Keratinocyte (primary cell): ENCODE data around the gene ZNG1A. TPM values are rescaled to one million over a fixed set of nuclear protein-coding genes. Genes with fewer than 3 reads are reported as not detected.
"Not testable (repeated sequence)": the region's sequence is repeated elsewhere in the genome, so short reads cannot be mapped to it uniquely, and the experiment has no call there.

ENCODE experiments used
- DNase-seq: peaks from one replicate; pipeline ENCODE4 v3.0.0-alpha.2; 2011; ENCODE audit warnings: low read depth, missing footprints, low spot score
- FAIRE-seq: peaks from 2 replicates; lab custom pipeline; 2011; peaks lifted over from hg19 to GRCh38; lab: Jason Lieb, UNC
- H2AFZ ChIP-seq: 2 replicates; pipeline ENCODE4 v1.6.0; 2012; ENCODE audit warnings: low read length, control low read depth, inconsistent platforms; ENCODE audit not compliant: control insufficient read depth
- H3K27ac ChIP-seq: 2 replicates; pipeline ENCODE4 v1.5.1; 2011; ENCODE audit warnings: low read length; ENCODE audit not compliant: control insufficient read depth, insufficient read depth
- H3K27me3 ChIP-seq: 3 replicates; pipeline ENCODE4 v1.6.0; 2011; ENCODE audit warnings: low read length; ENCODE audit not compliant: control insufficient read depth, insufficient read depth; ENCODE audit errors: extremely low read depth
- H3K36me3 ChIP-seq, 2 experiments: 2 replicates in 1 of 2; 3 replicates in 1 of 2; pipeline ENCODE4 v1.5.1; 2011; ENCODE audit warnings: low read length in 2 of 2, mild to moderate bottlenecking in 1 of 2; ENCODE audit not compliant: control insufficient read depth in 2 of 2, insufficient read depth in 2 of 2; ENCODE audit errors: extremely low read depth in 1 of 2
- H3K4me1 ChIP-seq: 3 replicates; pipeline ENCODE4 v1.5.1; 2011; ENCODE audit warnings: low read length; ENCODE audit not compliant: control insufficient read depth, insufficient read depth; ENCODE audit errors: extremely low read depth
- H3K4me2 ChIP-seq: 3 replicates; pipeline ENCODE4 v1.6.0; 2011; ENCODE audit warnings: low read depth, low read length; ENCODE audit not compliant: control insufficient read depth, insufficient read depth; ENCODE audit errors: extremely low read depth
- H3K4me3 ChIP-seq, 3 experiments: fragments of 200-600 bp in 1 of 3; sonication (generic) in 1 of 3; 2 replicates in 2 of 3; 3 replicates in 1 of 3; pipeline ENCODE4 v1.5.1; 2011 to 2016; ENCODE audit warnings: low read length in 3 of 3, mild to moderate bottlenecking in 3 of 3, control low read depth in 2 of 3, inconsistent platforms in 1 of 3, low read depth in 1 of 3, mixed read lengths in 1 of 3, mixed run types in 1 of 3, moderate library complexity in 1 of 3; ENCODE audit not compliant: control insufficient read depth in 2 of 3, insufficient read depth in 2 of 3; ENCODE audit errors: extremely low read depth in 1 of 3
- H3K79me2 ChIP-seq: 2 replicates; pipeline ENCODE4 v1.6.0; 2012; ENCODE audit warnings: low read length; ENCODE audit not compliant: control insufficient read depth, insufficient read depth
- H3K9ac ChIP-seq: 3 replicates; pipeline ENCODE4 v1.6.0; 2011; ENCODE audit warnings: low read length; ENCODE audit not compliant: control insufficient read depth, insufficient read depth; ENCODE audit errors: extremely low read depth
- H3K9me1 ChIP-seq: 3 replicates; pipeline ENCODE4 v1.6.0; 2011; ENCODE audit warnings: low read length; ENCODE audit not compliant: control insufficient read depth, insufficient read depth; ENCODE audit errors: extremely low read depth
- H3K9me3 ChIP-seq: 2 replicates; pipeline ENCODE4 v1.5.1; 2012; ENCODE audit warnings: low read depth, low read length; ENCODE audit not compliant: control insufficient read depth
- H4K20me1 ChIP-seq: 3 replicates; pipeline ENCODE4 v1.6.0; 2011; ENCODE audit warnings: low read length; ENCODE audit not compliant: control insufficient read depth, insufficient read depth; ENCODE audit errors: extremely low read depth
- dilution Hi-C: fragments of 300-500 bp; cut with MboI; formaldehyde crosslinking; loops from one replicate; pipeline ENCODE4 v1.7.0; 2020; ENCODE audit warnings: low sequenced_read_pairs; ENCODE audit not compliant: extremely low pct_ligation_motif_present
- polyA plus RNA-seq, 5 experiments: library from polyadenylated mRNA; depleted of rRNA in 3 of 5; stranded (reverse) in 3 of 5; stranded (forward) in 1 of 5; unstranded in 1 of 5; fragments of >200 nt; gene quantifications; 1 replicate in 1 of 5; 2 replicates in 3 of 5; 3 replicates in 1 of 5; pipeline versions ENCODE4 v1.2.1 to v1.2.3, GENCODE V29; 2011 to 2012; ENCODE audit warnings: missing spikeins in 2 of 5, low read depth in 1 of 5, low replicate concordance in 1 of 5

Gene ZNG1A
- polyA plus RNA-seq, 1 donor (not counting 4 experiments of a cell fraction or from before 2014, with no cell fraction given), result 50.0 TPM

DNA sequence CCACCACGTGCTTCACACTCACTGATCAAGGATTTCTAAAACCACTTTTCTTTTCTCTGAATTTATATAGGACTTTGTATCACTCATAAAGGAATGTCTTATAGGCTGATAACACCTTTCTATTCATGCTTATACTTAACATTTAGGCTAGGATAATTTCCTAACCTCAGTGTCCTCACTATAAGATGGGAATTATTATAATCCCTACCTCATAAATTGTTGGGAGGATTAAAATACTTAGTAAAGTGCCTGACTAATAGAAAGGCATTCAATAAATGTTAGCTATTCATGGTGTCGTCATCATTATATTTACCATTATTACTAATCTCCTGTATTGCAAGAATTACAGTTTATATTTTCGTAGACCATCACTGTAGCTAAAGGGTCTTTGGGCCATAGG is 102.5 kb downstream of the ZNG1A start:
- H3K27me3 ChIP-seq, H3K9me3 ChIP-seq, H4K20me1 ChIP-seq, H3K9ac ChIP-seq, H3K4me2 ChIP-seq, H3K27ac ChIP-seq, dilution Hi-C loops, H3K4me3 ChIP-seq, H3K79me2 ChIP-seq, H3K4me1 ChIP-seq, FAIRE-seq, DNase-seq, H3K36me3 ChIP-seq, H2AFZ ChIP-seq, H3K9me1 ChIP-seq: not testable (repeated sequence)

- H3K36me3 ChIP-seq, H3K9me1 ChIP-seq, dilution Hi-C loops, H3K27ac ChIP-seq, H3K79me2 ChIP-seq, H3K4me1 ChIP-seq, H2AFZ ChIP-seq, H3K9me3 ChIP-seq, DNase-seq, FAIRE-seq, H3K9ac ChIP-seq, H3K4me3 ChIP-seq, H3K27me3 ChIP-seq, H4K20me1 ChIP-seq: not testable (repeated sequence)
- H3K4me2 ChIP-seq, result peak overlapping the region; percentile 48
Observed at GRCh38 chr9:73900-74525, 104.8 kb downstream of the ZNG1A start.

DNA sequence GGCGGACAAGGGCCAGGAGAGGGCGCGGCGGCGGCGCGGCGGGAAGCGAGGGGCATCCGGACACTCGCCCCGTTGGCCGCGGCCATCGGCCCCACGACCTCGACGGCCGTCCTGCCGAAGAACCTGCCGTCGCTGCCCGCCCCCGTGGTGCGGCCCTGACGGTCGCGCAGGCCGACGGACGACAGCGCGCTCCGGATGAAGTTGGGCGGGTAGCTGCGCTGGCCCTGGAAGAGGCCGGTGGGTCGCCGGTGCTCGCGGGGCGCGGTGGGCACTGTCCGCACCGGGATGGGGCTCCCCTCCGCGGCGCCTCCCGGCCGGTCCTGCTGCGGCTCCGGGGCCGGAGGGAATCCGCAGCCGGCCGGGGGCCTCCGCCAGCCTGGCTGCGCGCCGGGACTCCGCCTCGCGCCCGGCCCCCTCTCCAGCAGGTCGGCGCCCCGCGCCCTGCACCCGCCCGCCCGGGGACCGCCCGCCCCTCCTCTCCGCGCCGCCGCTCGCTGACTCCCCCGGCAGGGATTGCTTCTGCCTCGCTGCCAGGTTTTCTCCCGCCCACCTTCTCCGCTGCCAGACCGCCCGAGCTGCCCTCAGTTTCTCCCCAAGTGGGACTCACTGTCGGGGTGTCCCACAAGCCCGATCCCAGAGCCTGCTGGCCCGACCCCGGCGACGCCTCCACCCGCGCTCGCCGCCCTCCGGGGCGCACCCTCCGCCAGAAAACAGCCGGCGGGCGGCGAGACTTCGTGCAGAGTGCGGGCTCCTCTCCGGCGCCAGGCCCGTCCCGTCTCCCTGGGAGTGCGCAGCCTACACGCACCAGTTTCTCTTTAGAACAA is 105.6 kb downstream of the ZNG1A start:
- peak overlapping the region in 1 of 3 experiments; percentile 20 for H3K4me3 ChIP-seq
- DNase-seq, H3K36me3 ChIP-seq, FAIRE-seq, dilution Hi-C loops, H4K20me1 ChIP-seq, H3K27ac ChIP-seq, H2AFZ ChIP-seq, H3K4me1 ChIP-seq, H3K9me3 ChIP-seq, H3K9me1 ChIP-seq, H3K79me2 ChIP-seq, H3K9ac ChIP-seq, H3K27me3 ChIP-seq: not testable (repeated sequence)
- peak overlapping the region; percentile 48 for H3K4me2 ChIP-seq

Other genes with a start within 250 kb of the ZNG1A start
- gene WASHC1, start 149.6 kb downstream of the ZNG1A start, polyA plus RNA-seq, result 5.3 to 12.3 TPM (median 7.7 TPM) in 3 replicates
- gene FOXD4, start 60.6 kb downstream of the ZNG1A start, polyA plus RNA-seq, result 0.17 to 0.22 TPM (median 0.18 TPM) in 3 replicates
- 1.5 to 1.8 TPM (median 1.7 TPM) in 3 replicates for gene DOCK8, start 35.8 kb upstream of the ZNG1A start, polyA plus RNA-seq